H1 (cell line): ENCODE data around the gene BNC2. TPM values are rescaled to one million over a fixed set of nuclear protein-coding genes. Genes with fewer than 3 reads are reported as not detected.

Source experiments
- BCL11A ChIP-seq, 2 experiments: IDR thresholded peaks; one replicate each; pipeline ENCODE4 v1.6.1; 2011; ENCODE audit warnings: low read depth in 2 of 2, low read length in 2 of 2, mild to moderate bottlenecking in 2 of 2
- CBX8 ChIP-seq: fragments of 300-800, 300-1000 bp; sonication (generic); IDR thresholded peaks from 2 replicates; pipeline ENCODE4 v1.7.1; 2016; ENCODE audit warnings: low read depth, low read length, borderline replicate concordance
- CHD7 ChIP-seq: fragments of 300-600 bp; sonication (generic); IDR thresholded peaks from 2 replicates; pipeline ENCODE4 v1.7.1; 2012; ENCODE audit warnings: low read length, moderate library complexity, mild to moderate bottlenecking, inconsistent platforms; ENCODE audit not compliant: insufficient replicate concordance
- CTBP2 ChIP-seq: IDR thresholded peaks from 2 replicates; pipeline ENCODE4 v1.7.0; 2011; ENCODE audit warnings: borderline replicate concordance, mild to moderate bottlenecking, moderate library complexity, mixed read lengths, low read length; ENCODE audit not compliant: insufficient read depth, insufficient read length
- JUN ChIP-seq: IDR thresholded peaks from 2 replicates; pipeline ENCODE4 v1.6.1; 2011; ENCODE audit warnings: low read depth, mild to moderate bottlenecking, improper control_type of control experiment, low read length
- MAX ChIP-seq: IDR thresholded peaks from 2 replicates; pipeline ENCODE4 v1.6.1; 2012; ENCODE audit warnings: inconsistent platforms
- POU5F1 ChIP-seq: IDR thresholded peaks from 2 replicates; pipeline ENCODE4 v1.6.1; 2011; ENCODE audit warnings: low read depth, mild to moderate bottlenecking, low read length, moderate library complexity
- RAD21 ChIP-seq, 2 experiments: IDR thresholded peaks in 1 of 2; conservative IDR thresholded peaks in 1 of 2; 2 replicates each; pipeline ENCODE4 v1.6.1; 2011; ENCODE audit warnings: low read depth in 2 of 2, low read length in 2 of 2, improper control_type of control experiment in 1 of 2, inconsistent platforms in 1 of 2, mild to moderate bottlenecking in 1 of 2, moderate library complexity in 1 of 2
- polyA plus RNA-seq, 7 experiments: library from polyadenylated mRNA; depleted of rRNA in 3 of 7; stranded (reverse) in 5 of 7; unstranded in 2 of 7; fragments of >200 nt in 5 of 7; fragments of 200-250 nt in 2 of 7; gene quantifications; 1 replicate in 5 of 7; 2 replicates in 1 of 7; 4 replicates in 1 of 7; pipeline versions ENCODE4 v1.2.1 to v1.2.3, GENCODE V29; 2011 to 2013; ENCODE audit warnings: missing spikeins in 2 of 7, mixed read lengths in 2 of 7
- total RNA-seq: library from RNA; stranded (reverse); fragmentation: NEBNext Ultra II Directional; extraction: Animal tissue kit (Norgen Biotek cat#: 25700); gene quantifications from 2 replicates; pipeline ENCODE4 v1.2.1, GENCODE V29; 2021

Gene BNC2
- total and polyA plus RNA-seq, 2 of the 8 experiments (the other 6 are each of a cell fraction or from before 2014, with no cell fraction given), result 16.0 to 26.8 TPM

GRCh38 chr9:16407617-16408016, 462.9 kb downstream of the BNC2 start (continued):
- TF ChIP-seq CHD7 (no peak), MAX (no peak), BCL11A (IDR thresholded peaks at IDR 0.05; ENCODE audit: low read depth in 2 of 2, low read length in 2 of 2) (no peak), RAD21 (IDR thresholded peaks at IDR 0.05 in 1 of 2, conservative IDR thresholded peaks at IDR 0.05 in 1 of 2; ENCODE audit: low read depth in 2 of 2, low read length in 2 of 2) (no peak), POU5F1 (no peak), JUN (no peak), CBX8 (no peak), CTBP2 (no peak)
